Common myeloid progenitor, CD34-positive (primary cell): ENCODE measurements around the gene ETNK2.
A peak's percentile ranks its signal among the peaks of the same experiment; 100 is the strongest.

ENCODE experiments used
- CTCF ChIA-PET: fragments of 350-600 bp; sonication (Branson Sonifier 250); formaldehyde crosslinking; loops from one replicate; lab custom pipeline; 2021; ENCODE audit warnings: antibody characterized with exemption; lab: Charles Lee
- POLR2A ChIA-PET: fragments of 350-600 bp; sonication (Branson Sonifier 250); formaldehyde crosslinking; loops from one replicate; lab custom pipeline; 2021; ENCODE audit warnings: antibody characterized with exemption; lab: Charles Lee
- DNase-seq, 3 donors: peaks; one replicate each; pipeline versions ENCODE4 v3.0.0 to v3.0.0-alpha.2; 2013
- H3K27ac ChIP-seq, 2 experiments: 1 replicate in 1 of 2; 2 replicates in 1 of 2; pipeline ENCODE4 v1.7.0; 2013; ENCODE audit warnings: inconsistent platforms in 2 of 2, low read length in 2 of 2, mild to moderate bottlenecking in 2 of 2, low read depth in 1 of 2, moderate library complexity in 1 of 2; ENCODE audit not compliant: severe bottlenecking in 2 of 2, insufficient read depth in 1 of 2, poor library complexity in 1 of 2
- H3K27me3 ChIP-seq, 5 experiments: replicated peaks in 2 of 5; 1 replicate in 3 of 5; 2 replicates in 2 of 5; pipeline versions ENCODE4 v1.6.1 to v1.7.0; 2013; ENCODE audit warnings: low read length in 4 of 5, mild to moderate bottlenecking in 2 of 5, moderate library complexity in 2 of 5, inconsistent platforms in 1 of 5; ENCODE audit not compliant: insufficient read depth in 5 of 5, control insufficient read depth in 4 of 5
- H3K36me3 ChIP-seq, 4 experiments: 1 replicate in 2 of 4; 2 replicates in 2 of 4; pipeline versions ENCODE4 v1.6.1 to v1.7.0; 2013; ENCODE audit warnings: low read length in 3 of 4, control low read depth in 1 of 4, mild to moderate bottlenecking in 1 of 4; ENCODE audit not compliant: control insufficient read depth in 4 of 4, insufficient read depth in 4 of 4
- H3K4me1 ChIP-seq, 4 experiments: 1 replicate in 3 of 4; 2 replicates in 1 of 4; pipeline versions ENCODE4 v1.6.1 to v1.7.1; 2013; ENCODE audit warnings: low read length in 3 of 4, mild to moderate bottlenecking in 3 of 4, control low read depth in 1 of 4, inconsistent platforms in 1 of 4, moderate library complexity in 1 of 4; ENCODE audit not compliant: control insufficient read depth in 4 of 4, insufficient read depth in 4 of 4; ENCODE audit errors: control extremely low read depth in 1 of 4
- H3K4me3 ChIP-seq, 7 experiments: 1 replicate in 4 of 7; 2 replicates in 3 of 7; pipeline versions ENCODE4 v1.5.1 to v1.7.0; 2013; ENCODE audit warnings: mild to moderate bottlenecking in 7 of 7, low read length in 6 of 7, moderate library complexity in 6 of 7, inconsistent platforms in 2 of 7, low read depth in 2 of 7, control low read depth in 1 of 7; ENCODE audit not compliant: insufficient read depth in 4 of 7, control insufficient read depth in 1 of 7; ENCODE audit errors: extremely low read depth in 1 of 7
- H3K9me3 ChIP-seq, 5 experiments: 1 replicate in 4 of 5; 2 replicates in 1 of 5; pipeline versions ENCODE4 v1.6.1 to v1.7.1; 2013; ENCODE audit warnings: low read length in 4 of 5, mild to moderate bottlenecking in 2 of 5, inconsistent platforms in 1 of 5, low read depth in 1 of 5, moderate library complexity in 1 of 5; ENCODE audit not compliant: control insufficient read depth in 4 of 5, insufficient read depth in 2 of 5; ENCODE audit errors: control extremely low read depth in 1 of 5
- WGBS: methylation state at CpG from one replicate; pipeline ENCODE4 v1.1.5; 2013; ENCODE audit not compliant: insufficient coverage; 5-methylcytosine and 5-hydroxymethylcytosine counted together

The ETNK2 gene

GRCh38 chr1:204177133-204177532 lies 25.3 kb upstream of the ETNK2 start:
- WGBS: 20% methylated on average over 4 of the region's 4 CpGs
- Histone ChIP-seq H3K27me3 (no peaks in the 10 kb centered on the region), H3K9me3 (peaks cover 0 to 5% (median 0%) of the 10 kb centered on the region in 5 experiments), H3K4me3 (no peak overlapping the region), H3K27ac (no peak overlapping the region), H3K4me1 (peaks cover 0 to 32% (median 26%) of the 10 kb centered on the region in 4 experiments), H3K36me3 (no peaks in the 10 kb centered on the region)
- ChIA-PET CTCF (interaction anchor here (0.7 to 19.3 kb wide), 7 partner anchors 12 to 119 kb away, joined by 3 to 265 read pairs (median 7); partner anchors contain the start of gene REN), POLR2A (no interaction called here)
- DNase-seq: peak; percentile 49 to 68 (median 56)

- ChIA-PET CTCF (interaction anchor here (0.6 to 19.3 kb wide), 9 partner anchors 11 to 223 kb away, joined by 3 to 265 read pairs (median 3); partner anchors contain the start of gene REN), POLR2A (interaction anchor here (1.0 kb wide), 1 partner anchor 9 kb away, joined by 4 read pairs; no protein-coding TSS in a partner anchor)
- Histone ChIP-seq H3K9me3 (peaks cover 0 to 8% (median 3%) of the 10 kb centered on the region in 5 experiments), H3K4me1 (peaks cover 0 to 30% (median 26%) of the 10 kb centered on the region in 4 experiments), H3K27me3 (no peaks in the 10 kb centered on the region), H3K27ac (no peak overlapping the region), H3K36me3 (no peaks in the 10 kb centered on the region), H3K4me3 (no peak overlapping the region)
- DNase-seq: no peak
- WGBS: 100% methylated on average over 1 of the region's 5 CpGs
These were observed 24.2 kb upstream of the ETNK2 start for GRCh38 chr1:204176049-204176448.

- DNase-seq: no peak
- POLR2A ChIA-PET: no interaction called here
- no peaks in the 10 kb centered on the region for H3K27me3 ChIP-seq
- 95% methylated on average over 2 of the region's 3 CpGs for WGBS
- CTCF ChIA-PET: interaction anchor here (0.9 to 19.3 kb wide), 4 partner anchors 10 to 30 kb away, joined by 3 to 265 read pairs (median 58); partner anchors contain the start of gene REN
- no peaks in the 10 kb centered on the region for H3K36me3 ChIP-seq
- no peak overlapping the region for H3K27ac ChIP-seq
- no peak overlapping the region for H3K4me3 ChIP-seq
- H3K9me3 ChIP-seq: peaks cover 5 to 14% (median 8%) of the 10 kb centered on the region in 5 experiments
- H3K4me1 ChIP-seq: peaks cover 0 to 30% (median 26%) of the 10 kb centered on the region in 4 experiments
These were observed 23.1 kb upstream of the ETNK2 start for GRCh38 chr1:204174958-204175357.

GRCh38 chr1:204172404-204173029 lies 20.7 kb upstream of the ETNK2 start:
- Histone ChIP-seq H3K36me3 (no peaks in the 10 kb centered on the region), H3K4me3 (no peak overlapping the region), H3K4me1 (peaks cover 0 to 14% (median 11%) of the 10 kb centered on the region in 4 experiments), H3K9me3 (peaks cover 9 to 25% (median 11%) of the 10 kb centered on the region in 5 experiments), H3K27ac (no peak overlapping the region), H3K27me3 (no peaks in the 10 kb centered on the region)
- no peak for DNase-seq
- CTCF ChIA-PET: interaction anchor here (1.1 to 19.3 kb wide), 6 partner anchors 7 to 42 kb away, joined by 3 to 265 read pairs (median 56); partner anchors contain the start of genes GOLT1A and REN
- WGBS: no CpG with 5 or more reads among the region's 2 CpGs
- POLR2A ChIA-PET: no interaction called here

GRCh38 chr1:204171751-204172178 lies 19.9 kb upstream of the ETNK2 start:
- H3K9me3 ChIP-seq: peaks cover 9 to 25% (median 11%) of the 10 kb centered on the region in 5 experiments
- H3K27me3 ChIP-seq: no peaks in the 10 kb centered on the region
- DNase-seq: no peak
- no peak overlapping the region for H3K4me3 ChIP-seq
- no peaks in the 10 kb centered on the region for H3K36me3 ChIP-seq
- ChIA-PET CTCF (interaction anchor here (1.1 to 19.3 kb wide), 5 partner anchors 18 to 192 kb away, joined by 4 to 265 read pairs (median 4); partner anchors contain the start of gene GOLT1A), POLR2A (interaction anchor here (0.6 kb wide), 1 partner anchor 898 kb away, joined by 4 read pairs; no protein-coding TSS in a partner anchor)
- H3K4me1 ChIP-seq: peaks cover 0 to 7% (median 4%) of the 10 kb centered on the region in 4 experiments
- no peak overlapping the region for H3K27ac ChIP-seq
- 85% methylated on average over 4 of the region's 4 CpGs for WGBS

- 93% methylated on average over 3 of the region's 3 CpGs for WGBS
- no peak overlapping the region for H3K27ac ChIP-seq
- H3K4me1 ChIP-seq: peaks cover 0 to 10% (median 8%) of the 10 kb centered on the region in 4 experiments
- POLR2A ChIA-PET: no interaction called here
- CTCF ChIA-PET: interaction anchor here (0.9 to 19.3 kb wide), 7 partner anchors 8 to 198 kb away, joined by 3 to 265 read pairs (median 5); no protein-coding TSS in a partner anchor
- H3K27me3 ChIP-seq: no peaks in the 10 kb centered on the region
- H3K4me3 ChIP-seq: no peak overlapping the region
- no peak for DNase-seq
- no peaks in the 10 kb centered on the region for H3K36me3 ChIP-seq
- peaks cover 9 to 25% (median 11%) of the 10 kb centered on the region in 5 experiments for H3K9me3 ChIP-seq
These were observed 18.8 kb upstream of the ETNK2 start for GRCh38 chr1:204170494-204171155.
